ENCODE measurements around the gene ZNF777.

- TF ChIP-seq EZH2 (IDR thresholded peaks at IDR 0.05; ENCODE audit: borderline replicate concordance, insufficient read depth, low read length, poor library complexity, severe bottlenecking) (no peak), CTCF (IDR thresholded peaks at IDR 0.05; ENCODE audit: poor library complexity, severe bottlenecking) (peak; percentile 75), MXI1 (conservative IDR thresholded peaks at IDR 0.05; ENCODE audit: poor library complexity, severe bottlenecking) (peak; percentile 42), EP300 (conservative IDR thresholded peaks at IDR 0.05; ENCODE audit: poor library complexity, severe bottlenecking) (peak; percentile 9), POLR2AphosphoS5 (IDR thresholded peaks at IDR 0.05) (peak; percentile 79), SMC3 (conservative IDR thresholded peaks at IDR 0.05; ENCODE audit: poor library complexity) (peak; percentile 61)
Measured at GRCh38 chr7:149497467-149498261, 36.8 kb upstream of the ZNF777 start, which contains the start of gene ZNF746.
